ENCODE data around the gene LRRC9. TPM values are rescaled to one million over a fixed set of nuclear protein-coding genes. Genes with fewer than 3 reads are reported as not detected.

LRRC9 gene
- total and polyA plus RNA-seq, 8 donors = 0.09 to 0.31 (median 0.19) TPM; not detected in 5

DNA sequence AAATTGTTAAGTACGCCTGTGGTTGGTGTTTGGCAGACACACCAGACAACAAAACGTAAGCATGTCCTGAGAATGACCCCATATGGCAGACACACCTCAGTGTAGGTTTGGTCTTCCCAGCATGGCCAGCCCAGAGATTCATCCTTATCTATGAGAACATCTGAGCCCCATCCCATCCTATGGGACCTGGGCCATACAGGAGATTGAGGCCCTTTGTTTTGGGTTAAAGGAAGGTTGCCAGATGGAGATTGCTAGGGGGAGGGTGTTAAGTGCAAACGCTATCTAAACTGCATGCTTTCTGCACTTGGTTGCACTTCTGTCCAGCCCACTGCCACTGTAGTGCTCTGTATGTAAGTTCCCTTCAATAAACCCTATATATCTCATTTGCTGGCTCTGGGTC lies 167.7 kb downstream of the LRRC9 start:
- ATAC-seq (no peak), DNase-seq (no peak), FAIRE-seq (no peak)
- no peak overlapping the region for H3K27ac ChIP-seq
- TF ChIP-seq, protein P1, sequence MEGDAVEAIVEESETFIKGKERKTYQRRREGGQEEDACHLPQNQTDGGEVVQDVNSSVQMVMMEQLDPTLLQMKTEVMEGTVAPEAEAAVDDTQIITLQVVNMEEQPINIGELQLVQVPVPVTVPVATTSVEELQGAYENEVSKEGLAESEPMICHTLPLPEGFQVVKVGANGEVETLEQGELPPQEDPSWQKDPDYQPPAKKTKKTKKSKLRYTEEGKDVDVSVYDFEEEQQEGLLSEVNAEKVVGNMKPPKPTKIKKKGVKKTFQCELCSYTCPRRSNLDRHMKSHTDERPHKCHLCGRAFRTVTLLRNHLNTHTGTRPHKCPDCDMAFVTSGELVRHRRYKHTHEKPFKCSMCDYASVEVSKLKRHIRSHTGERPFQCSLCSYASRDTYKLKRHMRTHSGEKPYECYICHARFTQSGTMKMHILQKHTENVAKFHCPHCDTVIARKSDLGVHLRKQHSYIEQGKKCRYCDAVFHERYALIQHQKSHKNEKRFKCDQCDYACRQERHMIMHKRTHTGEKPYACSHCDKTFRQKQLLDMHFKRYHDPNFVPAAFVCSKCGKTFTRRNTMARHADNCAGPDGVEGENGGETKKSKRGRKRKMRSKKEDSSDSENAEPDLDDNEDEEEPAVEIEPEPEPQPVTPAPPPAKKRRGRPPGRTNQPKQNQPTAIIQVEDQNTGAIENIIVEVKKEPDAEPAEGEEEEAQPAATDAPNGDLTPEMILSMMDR (IDR thresholded peaks at IDR 0.05) = no peak
- intact Hi-C loops (cut with DNase I) = no loop called here
- H3K9me3 ChIP-seq = no peaks in the 10 kb centered on the region
- H3K4me1 ChIP-seq = no peaks in the 10 kb centered on the region
- WGBS, 2 donors = 87 to 95% methylated on average over 3 of the region's 3 CpGs
- no peaks in the 10 kb centered on the region for H3K27me3 ChIP-seq
- H3K4me3 ChIP-seq = no peak overlapping the region
- H3K36me3 ChIP-seq = no peaks in the 10 kb centered on the region

DNA sequence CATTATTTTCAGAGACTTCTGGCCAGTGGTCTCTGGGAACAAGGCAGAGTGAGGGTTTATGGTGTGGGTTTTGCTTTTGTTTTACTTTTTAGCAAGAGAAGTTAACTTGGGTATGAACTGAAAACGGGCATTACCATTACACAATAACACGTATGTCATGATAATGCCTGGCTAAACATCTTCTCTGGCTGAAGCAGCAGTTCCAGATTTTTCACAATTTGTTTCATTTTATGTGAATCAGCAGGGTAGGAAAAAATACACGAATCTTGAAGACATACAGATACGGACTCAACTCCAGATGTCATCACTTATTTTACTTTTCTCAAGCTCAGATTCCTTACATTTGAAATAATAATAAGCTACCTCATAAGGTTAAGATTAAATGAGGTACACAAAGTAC lies 169.3 kb downstream of the LRRC9 start:
- ATAC-seq (no peak), DNase-seq (no peak), FAIRE-seq (no peak)
- intact Hi-C loops (cut with DNase I) = no loop called here
- WGBS, 2 donors = 43 to 61% methylated on average over 4 of the region's 4 CpGs
- TF ChIP-seq, protein P1 (IDR thresholded peaks at IDR 0.05) = no peak
- Histone ChIP-seq H3K9me3 (no peaks in the 10 kb centered on the region), H3K4me3 (no peak overlapping the region), H3K4me1 (peaks cover 0 to 8% (median 7%) of the 10 kb centered on the region in 3 donors), H3K27ac (no peak overlapping the region), H3K36me3 (no peaks in the 10 kb centered on the region), H3K27me3 (no peaks in the 10 kb centered on the region)

DNA sequence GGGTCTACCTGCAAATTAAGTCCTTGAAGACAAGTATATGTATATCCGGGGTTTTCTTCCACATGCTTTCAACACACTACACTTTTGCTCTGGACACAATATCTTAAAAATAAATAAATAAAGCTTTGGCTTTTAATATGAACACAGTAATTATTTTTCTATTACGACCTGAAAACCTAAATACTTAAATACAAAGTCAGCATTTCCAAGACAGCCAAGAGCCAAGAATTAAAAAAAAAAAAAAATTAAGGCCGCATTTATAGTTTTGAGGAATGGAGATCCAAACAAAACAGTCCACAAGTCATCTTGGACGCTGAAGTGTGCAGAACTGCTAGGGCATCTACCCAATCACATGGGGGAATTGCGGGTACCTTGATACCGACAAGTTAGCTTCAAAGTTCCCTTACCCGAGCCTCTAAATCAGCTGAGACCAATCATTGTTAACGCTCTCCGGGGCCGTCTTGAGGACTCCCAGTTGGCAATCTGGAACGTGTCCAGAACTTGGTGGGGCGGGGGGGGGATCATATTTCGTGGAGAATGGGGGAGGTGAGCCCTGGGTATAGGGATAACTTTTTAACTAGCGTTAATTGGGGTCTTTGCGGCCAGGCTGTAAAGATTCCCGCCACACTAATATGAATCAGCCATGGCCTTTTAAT lies 171.0 kb downstream of the LRRC9 start:
- TF ChIP-seq, protein P1 (IDR thresholded peaks at IDR 0.05) = no peak
- H3K27ac ChIP-seq = peak overlapping the region; percentile 93 to 99 (median 98)
- H3K4me1 ChIP-seq = peaks cover 0 to 11% (median 7%) of the 10 kb centered on the region in 3 donors
- no peaks in the 10 kb centered on the region for H3K27me3 ChIP-seq
- 8% methylated on average over 16 of the region's 16 CpGs for WGBS, 2 donors
- FAIRE-seq (no peak), DNase-seq (peak in 4 of 6 donors; percentile 31 to 66 (median 42)), ATAC-seq (peak; percentile 22 to 43 (median 33))
- H3K9me3 ChIP-seq = no peaks in the 10 kb centered on the region
- H3K36me3 ChIP-seq = no peaks in the 10 kb centered on the region
- H3K4me3 ChIP-seq = peak overlapping the region; percentile 55 to 67 (median 64)
- intact Hi-C loops (cut with DNase I) = loop anchor here in 1 of 3 donors (10.0 kb wide), 1 partner anchor 64 kb away; no protein-coding TSS in a partner anchor

DNA sequence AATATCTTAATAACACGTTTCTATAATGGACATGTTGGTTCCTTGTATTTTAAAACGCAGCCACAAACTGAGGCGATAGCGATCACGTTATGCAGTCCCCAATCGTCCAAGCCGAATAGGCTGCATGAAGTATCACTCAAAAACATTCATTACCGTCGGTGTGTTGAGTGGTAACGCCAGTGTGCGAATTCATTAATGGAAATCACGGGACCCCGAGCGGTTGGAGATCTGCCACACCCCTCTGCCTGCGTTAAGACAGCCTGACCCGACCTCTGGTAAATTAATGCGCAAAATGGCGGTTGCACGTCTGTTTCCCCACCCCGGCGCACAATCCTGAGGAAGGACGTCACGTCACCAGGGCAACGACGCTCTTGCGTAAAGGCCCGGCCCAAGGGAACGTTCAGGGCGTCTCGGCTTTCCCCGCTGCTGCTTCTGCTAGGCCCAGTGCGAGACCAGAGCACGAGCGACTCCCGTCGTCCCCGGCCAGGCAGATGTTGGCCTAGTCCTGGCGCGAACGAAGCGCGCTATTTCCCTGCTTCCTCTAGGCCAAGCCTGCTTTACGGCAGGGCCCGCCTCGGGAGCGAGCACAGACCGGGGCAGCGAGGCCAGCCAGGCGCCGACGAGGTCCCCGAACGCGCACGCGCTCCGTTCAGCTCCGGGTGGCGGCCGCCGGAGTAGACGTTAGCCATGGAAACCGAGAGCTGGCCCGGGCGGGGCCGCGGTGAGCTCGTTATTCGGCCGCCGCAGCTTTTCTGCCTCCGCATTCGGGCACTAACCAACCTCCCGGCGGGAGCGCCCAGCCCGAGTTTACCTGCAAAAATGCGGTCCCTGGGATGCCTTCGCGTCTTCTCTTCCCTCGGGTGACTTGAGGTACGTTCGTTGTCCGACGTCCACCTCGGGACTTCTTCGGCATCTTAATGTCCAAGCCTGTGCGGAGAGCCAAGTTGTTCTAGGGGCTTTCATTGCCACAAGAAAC lies 171.9 kb downstream of the LRRC9 start, which contains the start of gene PCNX4:
Gene PCNX4, plus strand, starts transcription at position 374 of the 976 bp plus-strand sequence. CDS start 15,716 bp downstream, outside the sequence.
- no peaks in the 10 kb centered on the region for H3K36me3 ChIP-seq
- H3K27me3 ChIP-seq = no peaks in the 10 kb centered on the region
- DNase-seq = peak; percentile 93 to 97 (median 96)
- no peaks in the 10 kb centered on the region for H3K9me3 ChIP-seq
- ATAC-seq = peak; percentile 94 to 98 (median 96)
- TF ChIP-seq, protein P1 (IDR thresholded peaks at IDR 0.05) = no peak
- H3K4me1 ChIP-seq = peaks cover 0 to 11% (median 7%) of the 10 kb centered on the region in 3 donors
- H3K4me3 ChIP-seq = peak within 1 kb of the TSS; percentile 55 to 67 (median 64)
- intact Hi-C loops (cut with DNase I) = loop anchor here in 1 of 3 donors (10.0 kb wide), 1 partner anchor 63 kb away; no protein-coding TSS in a partner anchor
- 0% methylated on average over 88 of the region's 88 CpGs for WGBS, 2 donors
- no peak for FAIRE-seq
- H3K27ac ChIP-seq = peak within 1 kb of the TSS; percentile 93 to 99 (median 98)

Measured in pancreas (tissue), 10 donors.